HG03196 (cell line): Measurements from ENCODE around the gene SLC8B1.

ENCODE experiments used
- ATAC-seq: cut with Tn5 transposase; IDR thresholded peaks from one replicate; pipeline ENCODE4 v1.9.1; 2021; ENCODE audit not compliant: unreplicated experiment

SLC8B1 gene

DNA sequence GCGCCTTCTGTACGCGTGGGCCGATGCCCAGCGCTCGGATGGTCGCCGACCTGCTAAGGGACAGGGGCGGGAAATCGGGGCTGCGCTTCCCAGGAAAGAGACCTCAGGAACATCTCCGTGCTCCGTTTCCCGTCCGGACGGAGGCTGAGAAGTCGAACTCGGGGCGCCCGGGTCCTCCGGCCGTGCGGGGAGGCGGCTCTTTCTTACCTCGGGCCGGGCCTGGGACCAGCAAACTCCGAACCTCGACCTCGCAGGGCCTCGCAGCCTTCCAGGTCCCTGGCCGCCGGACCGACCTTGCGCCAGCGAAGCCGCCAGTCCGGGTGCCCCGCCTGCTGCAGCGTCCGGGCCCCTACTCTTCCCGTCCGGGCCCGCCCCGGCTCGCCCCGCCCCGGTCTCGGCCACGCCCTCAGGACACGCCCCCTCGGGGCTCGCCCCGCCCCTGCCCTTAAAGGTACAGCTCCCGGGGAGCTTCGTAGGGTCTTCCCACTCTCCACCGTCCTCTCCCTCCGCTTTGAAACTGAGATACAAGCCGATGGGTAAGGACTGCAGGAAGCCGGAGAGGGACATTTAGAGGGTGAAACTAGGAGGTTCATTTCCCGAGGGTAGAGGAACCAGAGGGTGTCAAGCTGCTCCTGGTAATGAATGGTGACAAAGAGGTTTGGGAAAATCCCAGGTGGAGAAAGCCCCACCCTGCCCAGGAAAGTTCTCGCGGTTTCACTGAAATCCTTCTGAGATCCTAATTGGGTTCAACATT lies at the start of gene SLC8B1:
Gene SLC8B1, minus strand, starts transcription at position 324 of the 754 bp plus-strand sequence. CDS start 2,231 bp downstream, outside the sequence.
- ATAC-seq = peak; percentile 85

DNA sequence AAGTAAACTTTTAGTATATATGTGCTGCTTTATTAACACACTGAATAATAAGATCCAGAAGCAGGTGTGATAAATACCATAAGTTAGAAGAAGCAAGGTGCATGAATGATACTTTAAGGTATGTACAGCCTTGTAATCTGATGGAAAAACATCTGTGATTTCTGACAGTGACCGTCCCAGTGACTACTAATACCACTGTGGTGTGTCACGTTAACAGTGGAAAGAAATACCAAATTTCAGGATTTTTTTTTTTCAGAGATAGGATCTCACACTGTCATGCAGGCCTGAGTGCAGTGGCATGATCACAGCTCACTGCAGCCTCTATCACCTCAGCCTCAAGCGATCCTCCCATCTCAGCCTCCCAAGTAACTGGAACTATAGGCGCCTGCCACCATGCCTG lies 47.3 kb upstream of the SLC8B1 start:
- no peak for ATAC-seq

- ATAC-seq = no peak
Observed at GRCh38 chr12:113381220-113381619, 46.3 kb upstream of the SLC8B1 start.

DNA sequence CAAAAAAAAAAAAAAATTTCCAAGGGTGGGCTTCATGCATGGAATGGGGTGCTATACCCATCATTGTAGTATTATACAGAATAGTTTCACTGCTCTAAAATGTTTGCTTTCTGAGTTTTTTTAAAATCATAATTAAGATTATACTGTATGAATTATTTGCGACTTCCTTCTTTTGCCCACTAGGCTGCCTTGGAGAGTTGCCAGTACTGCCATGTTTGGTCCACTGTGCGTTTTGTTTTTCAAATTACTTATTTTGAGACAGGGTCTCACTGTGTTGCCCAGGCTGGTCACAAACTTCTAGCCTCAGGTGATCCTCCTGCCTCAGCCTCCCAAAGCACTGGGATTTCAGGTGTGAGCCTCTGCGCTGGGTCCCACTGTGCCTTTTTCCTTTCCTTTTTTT lies 43.4 kb upstream of the SLC8B1 start:
- no peak for ATAC-seq

DNA sequence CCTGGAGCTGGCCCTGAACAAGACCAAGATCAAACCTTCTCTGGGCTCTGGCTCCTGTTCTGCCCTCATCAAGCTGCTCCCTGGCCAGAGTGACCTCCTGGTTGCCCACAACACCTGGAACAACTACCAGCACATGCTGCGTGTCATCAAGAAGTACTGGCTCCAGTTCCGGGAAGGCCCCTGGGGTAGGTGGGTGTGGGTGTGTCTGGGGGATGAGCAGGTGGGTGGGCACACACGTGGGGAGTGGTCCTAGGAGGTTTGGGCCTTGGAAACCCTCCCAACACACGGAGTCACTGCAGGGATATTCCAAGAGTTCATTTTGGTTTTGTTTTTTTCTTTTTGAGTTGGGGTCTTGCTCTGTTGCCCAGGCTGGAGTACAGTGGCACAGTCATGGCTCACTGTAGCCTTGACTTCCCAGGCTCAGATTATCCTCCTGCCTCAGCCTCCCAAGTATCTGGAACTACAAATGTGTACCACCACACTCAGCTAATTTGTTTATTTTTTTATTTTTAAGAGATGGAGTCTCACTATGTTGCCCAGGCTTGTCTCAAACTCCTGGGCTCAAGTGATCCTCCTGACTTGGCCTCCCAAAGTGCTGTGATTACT lies 40.0 kb upstream of the SLC8B1 start:
- no peak for ATAC-seq

- no peak for ATAC-seq
Observed at GRCh38 chr12:113373969-113374368, 39.1 kb upstream of the SLC8B1 start.

GRCh38 chr12:113373440-113373839 lies 38.5 kb upstream of the SLC8B1 start:
- no peak for ATAC-seq

GRCh38 chr12:113372371-113372770 lies 37.5 kb upstream of the SLC8B1 start:
- no peak for ATAC-seq

GRCh38 chr12:113371808-113372207 lies 36.9 kb upstream of the SLC8B1 start:
- no peak for ATAC-seq

GRCh38 chr12:113370923-113371682 lies 36.2 kb upstream of the SLC8B1 start:
- ATAC-seq = no peak

DNA sequence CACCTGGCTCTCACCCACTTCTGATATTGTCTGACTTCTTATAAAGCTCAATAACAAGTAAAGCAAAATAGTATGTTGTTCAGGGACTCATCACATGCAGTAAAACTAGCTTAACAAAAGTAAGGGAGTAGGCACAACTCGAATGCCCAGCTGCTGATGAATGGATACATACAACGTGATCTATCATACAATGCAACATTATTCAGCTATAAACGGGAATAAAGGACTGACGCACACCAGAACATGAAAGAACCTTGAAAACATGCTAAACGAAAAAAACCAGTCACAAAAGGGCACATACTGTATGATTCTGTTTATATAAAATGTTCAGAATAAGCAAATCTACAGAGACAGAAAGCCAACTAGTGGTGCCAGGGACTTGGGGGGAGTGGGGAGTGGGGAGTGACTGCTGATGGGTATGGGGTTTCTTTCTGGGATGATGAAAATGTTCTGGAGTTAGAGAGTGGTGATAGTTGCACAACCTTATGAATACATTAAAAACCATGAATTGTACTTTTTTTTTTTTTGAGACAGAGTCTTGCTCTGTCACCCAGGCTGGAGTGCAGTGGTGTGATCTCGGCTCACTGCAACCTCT lies 34.6 kb upstream of the SLC8B1 start:
- no peak for ATAC-seq

GRCh38 chr12:113368331-113368730 lies 33.4 kb upstream of the SLC8B1 start:
- ATAC-seq = no peak

GRCh38 chr12:113366827-113367226 lies 31.9 kb upstream of the SLC8B1 start:
- ATAC-seq = no peak

DNA sequence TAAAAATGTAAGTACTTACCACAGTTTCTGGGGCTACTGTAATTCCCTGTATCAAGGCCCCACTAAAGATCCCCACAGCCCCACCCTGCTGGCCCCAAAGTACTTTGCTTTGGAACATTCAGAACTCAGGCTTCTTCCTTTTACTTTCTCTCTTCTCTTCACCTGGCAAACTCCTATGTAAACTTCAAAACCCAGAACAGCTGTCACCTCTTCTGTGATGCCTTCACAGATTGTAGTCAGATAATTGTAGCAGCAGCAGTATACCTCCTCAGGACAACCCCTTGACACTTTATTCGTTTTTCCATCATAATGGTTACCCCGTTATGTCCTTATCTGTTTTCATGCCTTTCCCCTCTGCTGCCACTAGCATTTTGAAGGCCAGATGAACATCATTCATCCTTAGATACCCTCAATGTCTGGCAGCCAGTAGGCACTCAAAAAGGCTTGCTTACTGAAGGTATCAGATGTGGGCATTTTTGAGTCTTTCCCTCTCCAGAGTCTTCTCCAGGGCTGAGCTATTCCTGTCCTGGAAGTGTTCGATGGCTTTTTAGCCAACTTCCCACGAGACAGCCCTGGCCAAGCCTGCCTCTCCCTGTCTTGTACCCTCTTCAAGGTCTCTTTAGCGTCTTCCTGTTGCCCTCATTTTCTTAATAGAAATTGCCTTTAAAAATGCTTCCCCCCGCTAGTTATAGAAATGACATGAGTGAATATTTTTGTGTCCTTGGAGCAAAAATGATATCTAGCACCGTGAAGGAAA lies 30.9 kb upstream of the SLC8B1 start:
- ATAC-seq = no peak

GRCh38 chr12:113364698-113365097 lies 29.8 kb upstream of the SLC8B1 start:
- no peak for ATAC-seq

DNA sequence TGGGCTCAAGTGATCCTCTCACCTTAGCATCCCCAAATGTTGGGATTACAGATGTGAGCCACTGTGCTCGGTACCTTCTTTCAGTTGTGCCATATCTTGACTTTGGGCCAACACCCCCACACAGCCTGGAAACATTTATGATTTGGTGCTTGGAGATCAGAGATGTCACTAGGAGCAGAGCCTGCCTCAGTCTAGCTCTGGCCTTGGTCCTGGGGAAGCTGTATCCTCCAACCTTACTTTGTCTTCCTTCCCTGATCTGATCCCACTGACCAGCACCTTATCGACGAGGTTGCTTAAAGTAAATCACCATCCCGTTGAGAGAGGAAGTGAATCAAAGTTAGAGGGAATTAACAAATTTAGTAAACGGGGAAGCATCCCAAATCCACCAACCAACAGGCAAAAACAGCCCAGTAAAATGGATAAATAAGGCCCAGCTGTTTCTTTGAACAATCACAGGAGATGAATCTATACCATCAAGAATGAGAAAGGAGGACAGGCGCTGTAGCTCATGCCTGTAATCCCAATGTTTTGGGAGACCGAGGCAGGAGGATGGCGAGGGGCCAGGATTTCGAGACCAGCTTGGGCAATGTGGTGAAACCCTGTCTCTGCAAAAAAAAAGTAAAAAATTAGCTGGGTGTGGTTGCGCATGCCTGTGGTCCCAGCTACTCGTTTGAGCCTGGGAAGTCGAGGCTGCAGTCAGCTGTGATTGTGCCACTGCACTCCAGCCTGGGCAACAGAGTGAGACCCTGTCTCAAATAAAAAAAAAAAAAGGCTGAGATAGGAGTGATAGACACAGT lies 26.9 kb upstream of the SLC8B1 start:
- no peak for ATAC-seq

- no peak for ATAC-seq
Observed at GRCh38 chr12:113359939-113360748, 25.2 kb upstream of the SLC8B1 start.

GRCh38 chr12:113359133-113359938 lies 24.4 kb upstream of the SLC8B1 start:
- peak; percentile 4 for ATAC-seq
